Measurements from ENCODE around the gene SPNS3. TPM values are rescaled to one million over a fixed set of nuclear protein-coding genes. Genes with fewer than 3 reads are reported as not detected.

The SPNS3 gene
- total and polyA plus RNA-seq, 9 of the 15 experiments (the other 6 are each of a cell fraction or from before 2014, with no cell fraction given), result not detected

GRCh38 chr17:4498461-4499397, 65.0 kb downstream of the SPNS3 start, which contains the start of gene SPNS2:
Gene SPNS2 (plus strand): TSS chr17:4498881. CDS start chr17:4499048, 167 bp downstream.
- no peak for FAIRE-seq

More at GRCh38 chr17:4498461-4499397, 65.0 kb downstream of the SPNS3 start, which contains the start of gene SPNS2:
- WGBS (ENCODE audit: insufficient coverage, low coverage, missing lambda C conversion rate), result 4% methylated on average over 11 of the region's 117 CpGs
- TF ChIP-seq E2F6 (IDR thresholded peaks at IDR 0.05; ENCODE audit: borderline replicate concordance in 1 of 2, extremely low read depth in 1 of 2, insufficient read depth in 1 of 2, insufficient read length in 1 of 2, low read depth in 1 of 2, low read length in 1 of 2, poor library complexity in 1 of 2, severe bottlenecking in 1 of 2), result peak in 1 of 2 experiments; percentile 42
- TF ChIP-seq, protein P1, sequence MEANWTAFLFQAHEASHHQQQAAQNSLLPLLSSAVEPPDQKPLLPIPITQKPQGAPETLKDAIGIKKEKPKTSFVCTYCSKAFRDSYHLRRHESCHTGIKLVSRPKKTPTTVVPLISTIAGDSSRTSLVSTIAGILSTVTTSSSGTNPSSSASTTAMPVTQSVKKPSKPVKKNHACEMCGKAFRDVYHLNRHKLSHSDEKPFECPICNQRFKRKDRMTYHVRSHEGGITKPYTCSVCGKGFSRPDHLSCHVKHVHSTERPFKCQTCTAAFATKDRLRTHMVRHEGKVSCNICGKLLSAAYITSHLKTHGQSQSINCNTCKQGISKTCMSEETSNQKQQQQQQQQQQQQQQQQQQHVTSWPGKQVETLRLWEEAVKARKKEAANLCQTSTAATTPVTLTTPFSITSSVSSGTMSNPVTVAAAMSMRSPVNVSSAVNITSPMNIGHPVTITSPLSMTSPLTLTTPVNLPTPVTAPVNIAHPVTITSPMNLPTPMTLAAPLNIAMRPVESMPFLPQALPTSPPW (CRISPR knock-in tag; IDR thresholded peaks at IDR 0.05), result peak; percentile 35; the same call in 1 of the 2 replicates
- peak; percentile 29; the same call in 1 of the 2 replicates for TF ChIP-seq ZBTB7A (IDR thresholded peaks at IDR 0.05; ENCODE audit: borderline replicate concordance, control insufficient read depth, low read depth, low read length)
- TF ChIP-seq BRCA1 (IDR thresholded peaks at IDR 0.05), result no peak
- TF ChIP-seq BRCA1 (CRISPR knock-in tag; IDR thresholded peaks at IDR 0.05), result no peak
- peak; percentile 73 for TF ChIP-seq BHLHE40 (IDR thresholded peaks at IDR 0.05; ENCODE audit: low read length)
- ChIA-PET CTCF (ENCODE audit: low intra/inter-chr PET ratio) (no interaction called here), POLR2A (no interaction called here)
- intact Hi-C loops (cut with micrococcal nuclease) (no loop called here), in situ Hi-C loops (cut with MboI) (no loop called here)
- Histone ChIP-seq H3K9me3 (replicated peaks; ENCODE audit: control insufficient read depth, insufficient read depth, low read depth, low read length) (no peaks in the 10 kb centered on the region), H2AFZ (ENCODE audit: low read depth, low read length) (no peak within 1 kb of the TSS), H3K4me1 (replicated peaks in 1 of 2; ENCODE audit: control insufficient read depth in 2 of 2, insufficient read depth in 2 of 2, low read length in 2 of 2) (peaks cover 0 to 18% of the 10 kb centered on the region in 2 experiments; a peak in 2 of 5 replicates), H3K4me3 (no peak within 1 kb of the TSS), H3K27me3 (ENCODE audit: control insufficient read depth in 2 of 2, insufficient read depth in 2 of 2, low read length in 2 of 2) (peaks cover 0 to 59% of the 10 kb centered on the region in 2 experiments; a peak in 3 of 5 replicates), H3K79me2 (ENCODE audit: control insufficient read depth, insufficient read depth, low read length) (no peaks in the 10 kb centered on the region), H3K4me2 (ENCODE audit: insufficient read depth, low read length) (no peak within 1 kb of the TSS), H3K9ac (ENCODE audit: insufficient read depth in 1 of 2, low read depth in 2 of 2, low read length in 2 of 2) (no peak within 1 kb of the TSS), H3K27ac (ENCODE audit: extremely low read depth, low read depth, low read length) (no peak within 1 kb of the TSS), H3K9me1 (ENCODE audit: control insufficient read depth, insufficient read depth, low read length) (no peaks in the 10 kb centered on the region), H4K20me1 (replicated peaks; ENCODE audit: control insufficient read depth, insufficient read depth, low read length) (0 out of 2 replicates have a peak, but pooled peaks cover 7% of the 10 kb centered on the region), H3K36me3 (ENCODE audit: control insufficient read depth, insufficient read depth, low read length) (no peaks in the 10 kb centered on the region)
- peak; percentile 59 to 94 (median 90) for DNase-seq (ENCODE audit: extremely low read depth in 1 of 4, low spot score in 3 of 4)
- no TSS peak for BruUV-seq (replicated peaks)
- peak; percentile 99 for ATAC-seq

All from K562 (cell line).